GM21529 (cell line): Measurements from ENCODE around the gene HPGD.

Experiments
- ATAC-seq: cut with Tn5 transposase; IDR thresholded peaks from one replicate; pipeline ENCODE4 v1.9.1; 2021; ENCODE audit not compliant: unreplicated experiment

Gene HPGD

DNA sequence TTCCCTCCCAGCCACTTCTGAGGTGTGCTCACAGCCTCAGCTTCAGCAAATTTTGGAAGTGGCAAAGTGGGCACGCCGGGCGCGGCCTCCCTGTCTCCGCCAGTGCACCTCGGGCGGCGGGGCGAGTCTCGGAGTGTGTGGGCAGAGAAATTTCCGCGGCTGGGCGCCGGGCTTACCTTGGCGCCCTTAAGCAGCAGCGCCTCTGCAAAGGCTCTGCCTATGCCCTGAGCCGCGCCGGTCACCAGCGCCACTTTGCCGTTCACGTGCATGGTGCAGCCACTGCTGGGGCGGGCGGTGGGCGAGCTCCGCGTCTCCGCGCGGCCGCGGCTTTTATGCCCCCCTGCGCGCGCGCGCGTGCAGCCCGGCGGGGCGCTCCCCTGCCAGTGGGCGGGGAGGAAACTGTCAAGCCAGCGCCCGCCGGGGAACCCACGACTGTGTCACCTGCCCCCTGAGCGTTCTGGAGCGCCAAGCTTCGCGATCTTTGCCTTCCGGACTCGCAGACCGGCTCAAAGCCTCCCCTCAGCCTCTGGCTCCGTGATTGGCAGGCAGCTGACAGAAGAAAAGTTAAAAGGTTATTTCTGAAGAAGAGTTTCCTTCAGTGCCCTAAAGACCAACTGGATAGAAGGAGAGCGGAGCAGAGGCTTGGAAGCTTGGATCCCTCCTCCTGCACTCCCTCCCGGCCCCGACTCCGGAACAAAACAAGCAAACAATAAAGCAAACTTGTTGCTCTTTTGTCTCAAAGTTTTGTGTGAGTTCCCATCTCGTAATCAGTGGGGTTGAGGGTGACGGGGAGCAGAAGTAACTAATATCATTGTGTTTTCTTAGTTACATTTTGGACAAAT lies at the start of gene HPGD:
HPGD (minus strand) TSS at position 306 of the 842 bp plus-strand sequence; CDS start at position 269, 37 bp downstream.
- ATAC-seq: peak; percentile 76

GRCh38 chr4:174564529-174564928 lies 42.2 kb upstream of the HPGD start:
- no peak for ATAC-seq

DNA sequence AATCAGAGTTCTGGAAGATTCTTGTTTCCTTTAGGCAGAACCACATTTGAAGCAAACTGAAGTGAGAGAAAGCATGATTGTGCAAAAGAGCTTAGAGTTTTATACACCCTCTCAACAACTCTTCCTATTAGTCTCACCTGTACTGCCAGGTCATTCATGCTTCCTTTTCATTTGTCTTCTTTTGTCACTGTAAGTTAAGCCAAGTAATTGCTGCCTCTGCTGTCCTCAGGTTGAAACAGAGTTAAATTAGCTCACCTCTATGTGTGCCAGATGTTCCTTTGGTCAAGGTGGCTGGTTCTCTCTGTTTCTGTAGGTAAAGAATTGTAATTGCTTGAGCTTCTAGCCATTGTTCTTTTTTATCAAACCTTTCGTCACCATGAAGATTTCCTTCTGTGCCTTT lies 41.1 kb upstream of the HPGD start:
- no peak for ATAC-seq

- no peak for ATAC-seq
Observed at GRCh38 chr4:174561560-174561959, 39.3 kb upstream of the HPGD start.

GRCh38 chr4:174559894-174560293 lies 37.6 kb upstream of the HPGD start:
- ATAC-seq: no peak

- no peak for ATAC-seq
Observed at GRCh38 chr4:174555789-174556630, 33.7 kb upstream of the HPGD start.

GRCh38 chr4:174554231-174554728 lies 32.0 kb upstream of the HPGD start:
- ATAC-seq: no peak

DNA sequence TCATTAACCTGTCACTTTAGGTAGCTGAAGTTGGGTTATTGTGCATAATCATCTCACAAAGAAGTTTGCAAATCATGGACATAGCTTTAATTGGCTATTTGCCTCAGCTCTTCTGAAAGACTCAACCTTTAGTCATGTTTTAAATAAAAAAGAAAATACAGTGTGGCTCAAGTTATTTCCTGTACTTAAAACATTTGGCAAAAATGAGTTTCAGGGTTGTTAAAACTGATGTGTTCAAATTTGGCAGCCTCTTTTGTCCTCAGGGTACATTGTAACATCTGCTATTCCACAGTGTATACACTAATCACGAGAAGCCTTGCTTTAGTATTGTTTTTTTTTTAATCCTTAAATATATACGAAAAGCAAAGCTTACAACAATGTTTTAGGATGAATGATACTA lies 31.5 kb upstream of the HPGD start:
- ATAC-seq: no peak

GRCh38 chr4:174553031-174553430 lies 30.7 kb upstream of the HPGD start:
- ATAC-seq: no peak

DNA sequence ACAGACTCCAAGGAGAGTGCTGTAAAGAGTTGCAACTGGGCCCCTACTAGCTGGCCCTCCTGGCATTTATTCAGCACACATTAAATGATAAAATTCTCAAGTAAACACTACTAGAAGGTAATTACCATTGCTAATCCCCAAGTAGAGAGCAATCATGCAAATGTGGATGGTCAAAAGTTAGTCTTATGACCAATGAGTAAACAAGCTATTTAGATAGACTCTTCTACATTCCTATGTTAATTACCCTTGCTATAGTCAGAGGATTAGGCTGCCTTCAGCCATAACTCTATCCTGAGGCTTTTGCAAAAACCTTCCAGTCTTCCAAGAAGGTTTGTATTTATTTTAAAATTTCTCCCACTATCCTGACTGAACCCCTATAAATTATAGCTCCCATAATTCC lies 28.3 kb upstream of the HPGD start:
- no peak for ATAC-seq

DNA sequence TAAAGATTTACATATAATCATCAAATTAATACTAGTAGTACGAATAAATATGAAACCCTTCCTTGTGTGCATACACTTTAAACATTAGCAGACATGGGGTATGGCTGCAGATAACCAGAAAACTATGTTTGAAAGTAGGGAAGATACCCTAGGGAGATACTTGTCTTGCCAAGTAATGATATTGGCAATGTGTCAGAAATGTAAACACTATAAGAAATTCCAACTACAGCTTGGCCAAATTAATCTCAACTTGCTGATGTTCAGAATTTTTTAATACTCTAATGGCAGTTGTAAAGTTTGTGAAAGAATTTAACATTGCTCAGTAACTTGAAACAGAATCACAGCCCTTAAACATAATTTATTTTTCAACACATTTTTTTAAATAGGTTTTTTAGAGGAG lies 27.4 kb upstream of the HPGD start:
- ATAC-seq: no peak

DNA sequence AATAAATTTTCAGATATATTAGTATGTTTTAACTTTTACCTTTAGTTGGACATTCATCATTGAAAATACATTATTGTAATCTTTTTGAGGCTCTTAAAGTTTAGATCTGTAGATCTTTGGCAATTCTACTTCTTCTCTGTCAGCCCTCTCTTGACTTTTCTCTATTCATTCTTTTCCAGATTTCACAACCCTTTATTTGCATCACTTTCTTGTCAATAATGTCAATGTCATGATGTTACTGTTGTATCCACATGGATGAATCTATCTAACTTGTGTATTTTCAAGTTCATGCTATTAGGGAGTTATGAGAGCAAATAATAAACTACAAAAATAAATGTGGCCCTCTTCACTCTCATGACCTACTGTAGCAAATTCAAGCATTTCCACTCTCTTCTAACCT lies 23.0 kb upstream of the HPGD start:
- no peak for ATAC-seq

GRCh38 chr4:174544496-174544895 lies 22.2 kb upstream of the HPGD start:
- no peak for ATAC-seq

GRCh38 chr4:174540175-174540574 lies 17.9 kb upstream of the HPGD start:
- no peak for ATAC-seq

- no peak for ATAC-seq
Observed at GRCh38 chr4:174539571-174539970, 17.3 kb upstream of the HPGD start.

- no peak for ATAC-seq
Observed at GRCh38 chr4:174538876-174539250, 16.6 kb upstream of the HPGD start.

DNA sequence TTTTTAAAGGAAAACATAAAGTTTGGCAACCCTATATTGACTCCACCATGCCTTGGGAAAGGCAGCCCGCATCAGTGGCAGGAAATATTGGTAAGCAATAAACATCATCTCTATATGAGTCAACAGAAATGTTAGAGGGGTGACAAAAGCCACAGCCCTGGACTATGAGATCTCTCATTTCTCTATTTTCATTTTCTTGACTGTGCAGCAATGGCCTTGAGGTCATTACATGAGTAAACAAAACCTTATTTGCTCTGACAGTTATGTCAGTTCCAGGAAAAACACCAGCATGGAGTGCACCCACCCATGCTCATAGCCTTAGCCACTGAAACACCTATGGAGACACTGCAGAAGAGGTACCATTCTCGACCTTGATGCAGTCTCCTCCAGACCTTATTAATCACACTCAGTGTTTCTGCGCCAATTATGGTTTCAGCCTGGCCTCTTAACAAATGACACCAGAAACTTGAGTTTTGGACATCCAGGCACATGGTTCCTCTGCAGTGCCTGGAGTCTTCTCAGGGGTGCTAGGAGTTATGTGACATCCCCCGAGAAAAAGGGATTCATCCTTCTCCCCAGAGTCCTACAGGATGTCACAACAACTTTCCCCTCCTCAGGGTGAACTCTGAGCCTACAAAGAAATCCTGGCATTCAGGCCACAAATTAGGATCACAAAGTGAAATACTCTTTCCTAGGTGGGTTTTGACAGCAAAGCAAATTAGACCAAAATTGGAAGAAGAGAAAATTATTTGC lies 16.0 kb upstream of the HPGD start:
- peak; percentile 96 for ATAC-seq

DNA sequence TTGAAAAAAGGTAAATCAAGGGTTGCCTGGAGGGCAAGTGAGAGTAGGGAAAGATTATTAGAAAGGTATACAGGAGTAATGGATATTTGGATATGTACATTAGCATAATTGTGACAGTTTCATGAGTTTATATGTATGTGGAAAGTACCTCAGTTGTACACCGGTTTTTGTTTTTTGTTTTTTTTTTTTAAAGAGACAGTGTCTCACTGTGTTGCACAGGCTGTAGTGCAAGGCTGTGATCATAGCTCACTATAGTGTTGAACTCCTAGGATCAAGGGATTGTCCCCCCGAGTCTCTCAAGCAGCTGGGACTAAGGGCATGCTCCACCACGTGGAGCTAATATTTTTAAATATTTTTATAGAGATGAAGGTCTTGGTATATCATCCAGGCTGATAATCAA lies 15.3 kb upstream of the HPGD start:
- peak; percentile 16 for ATAC-seq

DNA sequence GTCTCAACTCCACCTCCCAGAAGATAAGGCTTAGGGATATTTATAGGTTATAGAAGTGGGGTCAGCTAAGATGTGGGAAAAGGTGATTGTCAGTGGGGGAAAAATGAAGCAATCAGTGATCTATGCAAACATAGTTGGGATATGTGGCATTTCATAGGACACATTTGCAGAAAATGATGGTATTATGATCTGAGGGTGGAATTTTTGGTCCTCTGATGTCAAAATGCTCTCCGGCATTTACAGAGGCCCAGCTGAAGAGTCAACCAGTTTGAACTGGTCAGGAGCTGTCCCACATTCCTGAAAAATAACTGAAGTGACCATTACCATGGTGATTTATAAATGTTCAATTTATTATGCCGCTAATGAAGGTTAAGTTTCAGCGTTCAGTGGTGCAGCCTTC lies 12.2 kb upstream of the HPGD start:
- no peak for ATAC-seq

DNA sequence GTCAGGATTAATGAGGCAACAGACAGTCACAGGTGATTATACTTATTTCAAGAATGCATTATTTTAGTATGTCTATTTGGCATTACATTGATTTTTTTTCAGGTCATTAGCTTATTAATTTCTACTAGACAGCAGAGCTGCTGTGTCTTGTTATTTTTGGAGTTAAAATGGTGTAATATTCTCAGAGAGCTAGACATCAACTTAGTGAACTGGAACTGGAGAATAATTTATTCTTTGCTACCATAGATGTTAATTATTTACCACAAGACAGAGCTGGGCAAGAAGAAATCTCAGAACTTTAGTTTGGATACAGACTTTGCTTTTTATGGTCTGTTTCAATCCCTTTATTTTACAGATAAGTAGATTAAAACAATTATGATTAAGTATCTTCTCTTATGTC lies 10.2 kb upstream of the HPGD start:
- no peak for ATAC-seq

DNA sequence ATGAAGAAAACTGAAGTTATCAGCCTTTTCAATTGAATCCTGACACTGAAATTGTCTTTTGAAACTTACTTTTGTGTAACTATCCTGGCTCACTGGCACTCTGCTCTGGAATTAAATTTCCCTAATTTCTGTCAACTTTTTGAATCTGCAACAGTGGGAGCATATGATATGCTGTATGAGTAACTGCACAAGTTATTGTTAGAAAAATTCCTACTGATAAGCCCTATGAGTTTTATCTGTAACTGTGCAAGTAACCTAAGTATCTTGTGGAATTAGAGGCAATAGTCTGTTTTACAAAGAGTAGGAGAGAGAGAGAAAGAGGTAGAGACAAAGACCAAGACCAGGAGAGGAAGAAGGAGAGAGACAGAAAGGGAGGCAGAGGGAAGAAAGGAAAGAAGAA lies 9.2 kb upstream of the HPGD start:
- no peak for ATAC-seq
